ENCODE results near the gene KCNQ1. TPM values are rescaled to one million over a fixed set of nuclear protein-coding genes. Genes with fewer than 3 reads are reported as not detected.

KCNQ1 gene
- total and polyA plus RNA-seq, 9 of the 15 experiments (the other 6 are each of a cell fraction or from before 2014, with no cell fraction given): 0.44 TPM; not detected in 8

GRCh38 chr11:2815762-2816496 lies 371.1 kb downstream of the KCNQ1 start (continued):
- TF ChIP-seq NELFE (IDR thresholded peaks at IDR 0.05; ENCODE audit: insufficient read depth, insufficient read length) (no peak), ZNF12 (CRISPR knock-in tag; IDR thresholded peaks at IDR 0.05) (no peak), ZNF184 (CRISPR knock-in tag; IDR thresholded peaks at IDR 0.05) (peak; percentile 98), HDAC1 (IDR thresholded peaks at IDR 0.05) (no peak), FOS (IDR thresholded peaks at IDR 0.05; ENCODE audit: extremely low read depth, insufficient read length) (no peak), CBX1 (IDR thresholded peaks at IDR 0.05; ENCODE audit: low read depth) (peak; percentile 68; the same call in 1 of the 2 replicates), RFX7 (CRISPR knock-in tag; IDR thresholded peaks at IDR 0.05) (no peak), AFF4 (CRISPR knock-in tag; IDR thresholded peaks at IDR 0.05) (no peak), SETDB1 (IDR thresholded peaks at IDR 0.05; ENCODE audit: low read length) (no peak), BCL6 (CRISPR knock-in tag; IDR thresholded peaks at IDR 0.05) (no peak), SP2 (IDR thresholded peaks at IDR 0.05; ENCODE audit: extremely low read depth, low read depth, low read length, poor library complexity, severe bottlenecking) (no peak), KDM1A (IDR thresholded peaks at IDR 0.05) (peak in 1 of 2 experiments; percentile 47; a peak in 1 of 4 replicates), ZBTB26 (CRISPR knock-in tag; IDR thresholded peaks at IDR 0.05) (no peak), ZC3H4 (CRISPR knock-in tag; IDR thresholded peaks at IDR 0.05; ENCODE audit: borderline replicate concordance) (no peak), BCOR (IDR thresholded peaks at IDR 0.05) (peak; percentile 56), TEAD1 (CRISPR knock-in tag; IDR thresholded peaks at IDR 0.05) (no peak), USF2 (CRISPR knock-in tag; IDR thresholded peaks at IDR 0.05) (no peak), RBBP5 (IDR thresholded peaks at IDR 0.05; ENCODE audit: borderline replicate concordance, insufficient read depth, low read length, poor library complexity, severe bottlenecking) (no peak), CBX5 (IDR thresholded peaks at IDR 0.05; ENCODE audit: borderline replicate concordance, low read depth) (no peak), SREBF1 (IDR thresholded peaks at IDR 0.05; ENCODE audit: borderline replicate concordance, low read depth, low read length) (no peak), ZNF124 (CRISPR knock-in tag; IDR thresholded peaks at IDR 0.05) (no peak), MECOM (CRISPR knock-in tag; IDR thresholded peaks at IDR 0.05) (no peak), PHF21A (IDR thresholded peaks at IDR 0.05; ENCODE audit: borderline replicate concordance, low read depth) (no peak), HLTF (IDR thresholded peaks at IDR 0.05) (peak; percentile 83; the same call in 1 of the 2 replicates)
